ENCODE results near the gene RNU6-1.

- no peak for TF ChIP-seq POLR2A (IDR thresholded peaks at IDR 0.05; ENCODE audit: low read depth, low read length)
- TF ChIP-seq TAF1 (IDR thresholded peaks at IDR 0.05; ENCODE audit: borderline replicate concordance, low read depth, low read length) = no peak
- TF ChIP-seq POLR2AphosphoS5 (IDR thresholded peaks at IDR 0.05; ENCODE audit: low read depth, low read length) = no peak
These were observed 3.4 kb downstream of the RNU6-1 start for GRCh38 chr15:67836477-67836876.

Measured in GM12892 (cell line).